Skeletal muscle cell (primary cell): Measurements from ENCODE around the gene KRT76.

Source experiments
- DNase-seq: peaks from one replicate; pipeline ENCODE4 v3.0.0-alpha.2; 2010; ENCODE audit warnings: low read depth
- H3K4me3 ChIP-seq: 2 replicates; pipeline ENCODE4 v1.5.1; 2011; ENCODE audit warnings: low read depth, mild to moderate bottlenecking, control low read depth, low read length, moderate library complexity

The KRT76 gene

DNA sequence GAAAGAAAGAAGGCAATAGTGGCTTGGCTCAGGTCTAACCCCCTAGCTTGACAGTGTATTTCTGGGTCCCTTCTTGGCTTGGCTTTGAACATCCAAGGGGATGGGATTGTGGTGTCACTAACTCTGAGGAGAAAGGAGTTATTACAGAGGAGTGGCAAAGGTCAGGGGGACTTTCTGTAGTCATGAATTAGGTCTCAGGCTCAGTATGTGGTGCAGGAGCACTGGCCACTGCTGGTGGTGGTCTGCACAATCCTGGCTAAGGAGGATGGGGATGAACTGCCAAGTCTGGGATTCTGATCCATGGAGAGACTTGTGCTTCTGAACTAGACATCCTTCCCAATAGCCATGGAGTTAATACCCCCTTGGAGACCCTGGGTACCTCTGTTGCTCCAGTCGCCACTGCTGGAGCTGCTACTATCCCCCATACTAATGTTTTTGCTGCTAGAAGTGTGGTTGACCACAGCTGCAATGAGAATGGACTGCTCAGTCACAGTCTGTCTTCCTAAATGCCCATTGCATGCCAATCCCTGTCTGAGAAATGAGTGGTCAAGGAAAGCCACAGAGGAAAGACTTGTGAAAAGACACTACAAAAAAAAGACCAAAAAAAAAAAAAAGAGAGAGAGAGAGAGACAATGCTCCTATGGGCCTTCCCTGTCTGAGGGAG is 32.5 kb downstream of the KRT76 start:
- no peak overlapping the region for H3K4me3 ChIP-seq
- no peak for DNase-seq

DNA sequence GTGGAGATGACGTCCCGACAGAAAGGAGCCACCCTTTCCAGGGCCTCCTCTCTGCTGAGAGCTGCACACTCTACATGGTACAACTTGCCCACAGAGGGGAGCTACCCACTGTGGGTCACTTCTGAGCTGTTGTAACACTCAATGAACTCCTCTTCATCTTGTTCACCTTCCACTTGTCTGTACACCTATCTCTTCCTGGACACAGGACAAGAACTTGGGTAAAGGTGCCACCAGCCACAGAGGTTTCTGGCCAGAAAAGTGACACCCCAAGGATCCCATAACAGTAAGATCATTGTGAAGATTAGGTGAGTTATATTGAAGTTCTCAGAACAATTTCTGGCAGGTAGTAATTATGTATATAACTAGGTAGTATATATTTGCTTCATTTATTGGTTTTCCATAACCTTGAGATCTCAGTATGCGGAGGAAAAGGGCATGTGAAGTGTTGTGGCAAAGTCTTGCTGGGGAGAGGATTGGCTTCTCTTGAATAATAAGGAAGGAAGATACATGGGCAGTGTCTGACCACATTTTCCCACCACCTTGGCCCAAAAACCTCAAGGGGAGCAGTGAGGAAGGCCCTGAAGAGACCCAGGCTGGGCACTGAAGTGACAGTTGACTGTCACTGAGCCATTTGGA is 34.2 kb downstream of the KRT76 start:
- no peak overlapping the region for H3K4me3 ChIP-seq
- no peak for DNase-seq

DNA sequence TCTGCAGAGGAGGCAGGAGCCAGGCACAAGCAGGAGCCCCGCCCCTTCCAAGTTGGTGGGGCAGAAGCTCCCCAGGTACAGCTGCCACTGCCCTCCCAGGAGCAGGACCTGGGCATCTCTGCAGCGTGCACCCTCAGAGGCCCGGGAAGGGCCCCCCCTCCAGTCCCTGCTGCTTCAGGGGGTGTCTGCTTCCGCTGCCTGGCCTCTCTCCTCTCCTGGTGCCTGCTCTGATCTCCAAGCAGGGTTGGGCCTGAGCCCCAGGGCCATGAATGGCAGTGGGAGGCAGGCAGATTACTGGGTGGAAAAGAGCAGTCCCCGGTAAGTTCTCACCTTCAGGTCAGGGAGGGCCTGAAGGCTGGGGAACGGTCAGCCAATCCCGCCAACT is 35.0 kb downstream of the KRT76 start:
- no peak for DNase-seq
- H3K4me3 ChIP-seq = no peak overlapping the region

DNA sequence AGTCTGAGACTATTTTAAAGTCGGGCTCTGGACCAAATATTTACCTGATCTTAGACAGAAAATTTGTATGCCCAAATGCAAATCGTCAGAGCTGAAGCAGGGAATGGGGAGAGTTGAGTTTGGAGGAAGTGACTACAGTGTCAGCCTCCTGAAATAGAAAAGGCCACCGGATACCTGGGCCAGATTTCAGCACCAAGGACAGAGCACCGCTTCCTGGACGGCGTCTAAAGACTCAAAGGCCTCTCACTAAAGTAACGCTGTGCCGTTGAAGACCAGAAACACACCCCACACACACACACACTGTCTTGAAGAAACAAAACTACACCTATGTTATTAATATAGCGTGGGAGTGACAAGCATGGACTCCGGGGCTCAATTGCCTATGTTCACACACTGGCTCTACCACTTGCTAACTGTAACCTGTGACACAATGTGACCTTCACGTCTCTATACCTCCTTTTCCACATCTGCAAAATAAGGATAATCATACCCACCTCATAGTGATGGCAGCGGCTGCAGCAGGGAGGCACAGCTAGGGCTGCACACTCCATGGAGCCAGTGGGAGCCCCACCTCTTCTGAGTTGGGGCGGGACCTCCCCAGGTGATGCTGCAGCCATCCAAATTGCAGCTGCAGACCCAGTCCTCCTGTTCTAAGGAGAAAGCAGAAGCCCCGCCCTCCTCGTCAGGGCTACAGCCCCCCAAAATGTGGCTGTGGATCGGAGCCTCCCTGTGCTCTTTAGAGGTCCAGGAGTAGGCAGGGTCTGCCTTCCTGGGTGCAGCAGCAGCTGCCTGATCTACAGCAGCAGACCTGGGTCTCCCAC is 35.6 kb downstream of the KRT76 start:
- H3K4me3 ChIP-seq = no peak overlapping the region
- DNase-seq = peak; percentile 2

DNA sequence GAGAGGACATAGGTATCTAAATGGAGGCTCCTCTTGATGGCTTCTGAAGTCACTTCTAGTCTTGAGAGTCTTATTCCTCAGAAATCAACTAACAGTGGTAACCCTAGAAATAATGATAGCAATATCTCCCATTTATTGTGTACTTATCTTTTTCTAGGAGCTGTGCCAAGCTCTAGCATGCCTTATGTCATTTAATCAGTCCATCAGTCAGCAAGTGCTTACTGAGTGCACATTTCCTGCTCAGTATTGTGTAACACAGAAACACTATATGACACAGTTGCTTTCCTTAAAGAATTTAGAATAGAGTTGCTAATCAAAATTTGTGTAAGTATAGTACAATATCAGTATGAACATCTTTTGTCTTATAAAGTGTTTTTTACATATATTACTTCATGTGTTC is 36.6 kb downstream of the KRT76 start:
- no peak for DNase-seq
- no peak overlapping the region for H3K4me3 ChIP-seq

DNA sequence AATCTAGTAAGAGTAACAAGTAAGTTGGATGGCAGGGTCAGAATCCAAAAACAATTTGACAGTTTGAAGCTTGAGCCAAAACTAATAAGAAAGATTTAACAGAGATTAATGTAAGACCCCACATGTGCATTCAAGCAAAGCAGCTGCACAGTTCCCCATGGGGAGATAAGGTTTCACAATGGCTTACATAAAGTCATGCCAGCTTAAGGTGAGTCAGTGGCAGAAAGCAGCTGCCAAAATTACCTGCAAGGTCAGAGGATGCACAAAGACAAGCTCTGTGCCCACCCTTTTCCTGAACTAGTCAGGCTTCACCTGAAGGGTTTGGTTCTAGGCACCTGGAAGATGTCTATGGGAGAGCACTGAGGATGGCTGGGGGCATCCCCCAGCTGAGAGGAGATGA is 37.2 kb downstream of the KRT76 start:
- no peak for DNase-seq
- no peak overlapping the region for H3K4me3 ChIP-seq

DNA sequence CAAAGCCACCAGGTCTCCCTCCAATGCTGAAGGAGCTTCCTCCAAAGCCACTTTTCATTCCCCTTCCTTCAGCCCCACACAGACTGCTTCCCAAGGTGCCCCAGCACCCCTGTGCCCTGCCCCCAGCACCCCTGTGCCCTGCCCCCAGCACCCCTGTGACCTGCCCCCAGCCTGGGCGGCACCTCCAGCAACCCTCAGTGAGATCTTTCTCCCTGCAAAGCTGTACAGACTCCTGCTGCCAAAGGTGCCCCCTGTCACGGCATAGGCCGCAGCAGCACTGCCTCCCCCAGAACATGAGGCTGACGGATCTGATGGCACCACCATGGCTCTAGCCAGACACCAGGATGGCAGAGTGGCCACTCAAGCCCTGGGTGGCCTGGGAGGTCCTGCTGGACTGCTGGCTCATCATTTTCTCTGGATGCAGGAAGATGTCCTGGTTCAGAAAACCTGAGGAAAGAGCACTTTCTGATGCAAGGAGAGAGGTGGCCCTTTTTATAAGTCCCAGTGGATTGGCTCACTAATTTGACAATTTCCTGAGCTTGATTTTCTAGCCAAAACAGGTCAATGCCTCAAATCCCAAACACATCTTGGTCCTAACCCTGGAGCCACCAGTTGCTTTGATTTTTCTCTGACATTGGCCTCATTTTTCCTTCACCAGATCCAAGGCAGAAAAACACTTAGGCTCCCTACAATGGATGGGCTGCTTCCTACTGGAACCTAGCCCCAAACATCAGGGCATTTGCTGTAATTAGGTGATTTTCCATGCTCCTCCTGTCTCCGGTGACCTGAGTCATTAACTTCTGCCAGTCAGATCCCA is 41.1 kb downstream of the KRT76 start:
- H3K4me3 ChIP-seq = no peak overlapping the region
- DNase-seq = no peak

DNA sequence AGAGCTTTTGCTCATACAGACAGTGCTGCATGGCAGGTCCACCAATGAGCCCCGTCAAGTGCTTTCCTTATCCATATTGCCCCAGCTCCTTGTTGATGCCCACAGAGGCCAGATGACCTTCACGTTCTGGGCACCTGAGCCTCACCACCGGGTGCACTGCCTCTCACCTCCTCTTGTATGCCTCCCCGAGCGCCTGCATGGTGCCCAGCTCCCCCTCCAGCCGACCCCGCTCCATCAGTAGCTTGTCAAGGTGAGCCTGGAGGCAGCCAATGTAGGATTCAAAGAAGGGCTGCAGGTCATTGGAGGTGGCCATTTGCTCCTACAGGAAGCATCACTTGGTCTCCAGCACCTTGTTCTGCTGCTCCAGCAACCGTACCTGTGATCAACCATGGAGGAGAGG is 42.0 kb downstream of the KRT76 start:
- DNase-seq = no peak
- no peak overlapping the region for H3K4me3 ChIP-seq

DNA sequence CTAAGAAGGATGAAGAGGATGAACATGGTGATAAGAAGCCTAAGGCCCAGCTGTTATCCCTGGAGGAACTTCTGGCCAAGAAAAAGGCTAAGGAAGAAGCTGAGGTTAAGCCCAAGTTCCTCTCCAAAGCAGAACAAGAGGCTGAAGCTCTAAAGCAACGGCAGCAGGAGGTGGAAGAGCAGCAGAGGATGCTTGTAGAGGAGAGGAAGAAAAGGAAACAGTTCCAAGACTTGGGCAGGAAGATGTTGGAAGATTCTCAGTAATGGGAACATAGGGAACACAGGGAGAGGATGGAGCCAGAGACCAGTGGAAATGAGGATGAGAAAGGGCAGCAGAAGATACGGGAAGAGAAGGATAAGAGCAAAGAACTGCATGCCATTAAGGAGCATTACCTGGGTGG is 46.4 kb downstream of the KRT76 start:
- no peak overlapping the region for H3K4me3 ChIP-seq
- no peak for DNase-seq

DNA sequence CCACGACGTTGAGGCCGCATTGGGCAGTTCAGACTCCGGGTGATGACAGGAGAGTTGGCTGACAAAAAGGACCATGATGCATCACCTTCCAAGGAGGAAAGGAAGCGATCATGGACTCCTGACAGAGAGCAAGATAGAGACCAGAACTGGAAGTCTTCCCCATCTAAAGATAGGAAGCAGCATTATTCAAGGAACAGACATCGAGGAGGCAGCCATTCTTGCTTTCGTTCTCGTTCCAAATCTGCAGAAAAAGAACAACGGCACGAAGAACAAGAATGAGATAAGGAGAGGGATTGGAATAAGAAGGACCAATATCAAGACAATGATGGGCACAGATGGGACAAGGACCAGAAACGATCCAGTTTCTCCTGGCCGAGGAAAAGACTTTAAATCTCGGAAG is 46.8 kb downstream of the KRT76 start:
- DNase-seq = no peak
- no peak overlapping the region for H3K4me3 ChIP-seq

DNA sequence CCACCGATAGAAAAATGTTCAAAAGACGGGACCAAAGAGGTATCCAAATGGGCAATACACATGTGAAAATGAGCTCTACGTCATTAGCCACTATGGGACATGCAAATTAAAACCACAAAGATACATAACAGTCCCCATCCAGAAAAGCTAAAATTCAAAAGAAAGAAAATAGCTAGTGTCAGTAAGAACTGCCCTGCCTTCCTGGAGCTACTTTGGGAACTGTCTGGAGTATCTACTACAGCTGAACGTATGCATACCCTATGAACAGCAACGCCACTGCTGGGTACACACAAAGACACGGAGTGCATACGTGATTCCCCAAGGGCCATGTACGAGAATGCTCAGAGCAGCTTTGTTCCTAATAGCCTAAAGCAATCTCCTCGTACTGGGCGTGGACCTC is 48.0 kb downstream of the KRT76 start:
- DNase-seq = no peak

DNA sequence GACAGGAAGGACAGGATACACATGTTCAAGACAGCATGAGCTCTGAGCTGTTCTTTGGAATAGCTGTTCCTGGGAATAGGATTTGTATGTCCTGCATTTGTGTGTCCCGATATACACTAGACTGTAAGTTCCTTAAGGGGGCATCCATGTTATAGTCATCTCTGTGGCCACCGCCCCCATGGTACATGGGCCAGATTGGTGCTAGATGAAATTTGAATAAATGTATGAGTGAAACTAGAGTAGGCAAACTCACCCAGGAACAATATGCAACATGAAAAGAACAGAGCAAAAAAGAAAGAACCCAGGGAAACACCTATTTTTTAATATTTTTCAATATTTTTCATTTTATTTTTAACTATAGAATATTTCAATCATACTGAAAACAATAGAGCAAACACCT is 48.8 kb downstream of the KRT76 start:
- no peak for DNase-seq
- H3K4me3 ChIP-seq = no peak overlapping the region

More for the DNA sequence above, 48.0 kb downstream of the KRT76 start:
- H3K4me3 ChIP-seq = no peak overlapping the region

DNA sequence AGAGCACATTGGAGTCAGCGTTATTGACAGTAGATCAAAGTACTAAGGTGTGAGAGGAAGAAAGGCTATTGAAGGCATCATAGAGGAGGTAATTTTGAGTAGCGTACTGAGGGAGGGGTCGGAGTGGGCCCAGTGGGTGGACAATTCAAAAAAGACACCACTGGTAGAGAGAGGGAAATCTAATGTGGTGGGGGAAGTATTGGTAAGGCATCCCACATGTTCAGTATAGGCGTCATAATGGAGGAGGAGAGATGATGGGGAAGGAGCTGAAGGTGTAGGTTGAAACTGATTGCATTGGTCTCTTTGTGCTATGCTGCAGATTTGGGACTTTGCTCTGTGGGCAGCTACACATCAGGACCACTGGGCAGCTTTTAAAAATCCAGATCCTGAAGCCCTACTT is 50.1 kb downstream of the KRT76 start:
- no peak overlapping the region for H3K4me3 ChIP-seq
- DNase-seq = no peak

DNA sequence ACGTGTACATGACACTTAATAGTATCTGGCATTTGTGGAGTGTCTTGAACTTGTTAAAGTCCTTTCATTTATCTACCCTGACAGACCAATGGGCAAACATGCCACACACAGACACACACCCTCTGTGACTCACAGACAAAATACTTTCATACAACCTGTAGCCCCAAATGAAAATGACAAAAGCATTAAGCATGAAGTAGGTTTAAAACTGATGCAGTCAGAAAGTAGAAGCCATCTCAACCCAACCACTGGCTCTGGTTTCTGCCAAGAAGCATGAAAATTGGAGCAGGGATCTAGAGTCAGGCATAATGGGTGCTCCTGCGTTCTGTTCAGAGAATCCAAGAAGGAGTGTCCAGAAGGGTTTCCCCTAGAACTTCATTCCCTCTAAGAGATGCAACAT is 50.7 kb downstream of the KRT76 start:
- H3K4me3 ChIP-seq = no peak overlapping the region
- DNase-seq = no peak

DNA sequence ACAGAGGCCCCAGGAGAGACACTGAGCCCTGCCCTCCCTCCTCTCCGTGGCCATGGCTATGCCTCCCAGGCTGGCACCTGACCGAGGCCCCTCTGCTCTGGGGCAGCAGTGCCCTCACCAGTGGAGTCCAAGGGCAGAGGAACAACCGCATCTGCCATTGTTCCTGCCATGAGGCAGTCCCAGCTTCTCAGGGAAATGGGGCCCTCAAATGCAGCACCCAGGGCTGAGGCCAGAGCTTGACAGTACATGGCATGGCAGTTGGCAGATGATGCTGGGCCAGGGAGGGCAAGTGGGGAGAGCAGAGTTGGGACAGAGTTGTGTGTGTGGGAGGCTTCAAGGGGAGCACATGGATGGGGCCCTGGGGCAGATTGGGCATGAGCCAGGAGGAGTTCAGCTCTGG is 52.8 kb downstream of the KRT76 start:
- no peak overlapping the region for H3K4me3 ChIP-seq
- no peak for DNase-seq

DNA sequence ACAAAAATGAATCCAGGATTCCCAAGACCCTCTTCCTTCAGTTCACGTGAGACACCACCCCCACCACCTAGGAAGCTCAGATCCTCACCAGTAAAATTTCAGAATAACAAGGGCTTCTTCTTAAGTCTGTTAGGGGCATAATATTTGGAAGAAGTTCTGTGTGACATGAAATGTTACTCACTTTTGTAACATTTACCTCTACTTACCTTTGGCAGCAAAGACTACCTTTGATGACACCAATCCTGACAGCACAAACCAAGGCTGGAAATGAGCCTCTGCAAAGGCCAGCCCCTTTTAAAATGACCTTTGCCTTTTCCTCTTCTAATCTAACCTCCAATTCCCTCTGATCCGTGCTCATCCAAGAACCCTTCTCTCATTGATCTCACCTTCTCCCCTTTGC is 54.5 kb downstream of the KRT76 start:
- no peak for DNase-seq
- H3K4me3 ChIP-seq = no peak overlapping the region

DNA sequence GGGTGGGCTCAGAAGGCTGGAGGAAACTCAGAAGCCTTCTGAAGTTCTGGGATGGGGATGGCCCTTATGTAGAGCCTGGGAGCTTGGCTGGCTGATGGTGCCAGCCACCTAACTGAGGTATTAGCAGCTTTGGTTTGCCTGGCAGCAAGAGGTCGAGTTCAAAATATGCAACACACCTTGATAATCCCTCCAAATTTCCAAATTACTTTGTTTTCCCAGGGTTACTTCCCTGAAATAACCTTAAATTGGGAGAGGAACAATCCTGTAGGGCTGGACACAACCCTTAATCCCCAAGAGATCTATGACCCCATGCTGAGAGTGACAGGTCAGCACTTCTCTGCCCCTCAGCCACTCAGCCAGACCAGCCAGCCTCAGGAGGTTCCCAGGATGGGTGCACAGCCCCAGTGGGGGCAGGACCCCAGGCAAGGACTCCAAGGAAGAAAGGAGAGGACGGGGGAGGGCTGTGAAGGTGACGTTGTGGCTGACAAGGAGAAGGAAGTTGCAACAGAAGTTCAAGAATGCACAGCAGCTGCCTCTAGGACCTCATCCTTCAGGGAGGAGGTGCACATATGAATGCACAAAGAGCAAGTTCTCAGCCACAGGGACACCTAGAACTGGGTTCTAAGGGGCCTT is 55.2 kb downstream of the KRT76 start:
- H3K4me3 ChIP-seq = no peak overlapping the region
- DNase-seq = no peak

DNA sequence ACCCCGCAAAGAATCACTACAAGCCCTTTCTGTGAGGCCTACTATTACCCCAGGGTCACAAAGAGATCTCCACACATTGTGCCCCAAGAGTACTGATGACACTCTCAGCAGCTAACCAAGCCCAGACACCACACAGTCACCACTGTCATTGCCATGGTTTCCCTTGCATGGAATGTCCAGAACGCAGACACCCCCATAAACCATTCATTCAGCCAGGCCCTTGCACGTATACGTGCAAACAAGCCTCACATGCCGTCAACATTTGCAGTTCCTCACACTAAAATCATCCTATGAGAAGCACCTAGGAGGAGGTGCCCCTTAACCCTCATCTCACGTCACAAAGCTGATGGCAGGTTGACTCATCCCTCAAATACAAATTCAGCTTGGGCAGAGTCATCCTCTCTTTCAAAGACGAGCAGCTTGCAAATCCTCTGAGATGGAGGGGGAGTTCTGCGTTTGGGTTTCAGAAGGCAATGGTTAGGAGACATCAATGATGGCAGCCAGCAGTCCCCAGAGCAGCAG is 56.7 kb downstream of the KRT76 start:
- DNase-seq = no peak
- H3K4me3 ChIP-seq = no peak overlapping the region
